Stimulated activated CD4-positive, alpha-beta T cell treated with anti-CD3 and anti-CD28 coated beads, Interleukin-1b, Interleukin-23, amount 100 ng/mL, for 4 hours (primary cell): Measurements from ENCODE around the gene HCK.
A peak's percentile ranks its signal among the peaks of the same experiment; 100 is the strongest.
"Not testable (repeated sequence)": the region's sequence is repeated elsewhere in the genome, so short reads cannot be mapped to it uniquely, and the experiment has no call there.

ENCODE experiments used
- DNase-seq, 2 donors: peaks; one replicate each; pipeline ENCODE4 v3.0.0-alpha.2; 2020; ENCODE audit warnings: low read depth in 2 of 2

HCK gene

GRCh38 chr20:32098786-32099185, 46.7 kb downstream of the HCK start:
- DNase-seq = no peak

- DNase-seq = no peak
These were observed 56.9 kb downstream of the HCK start for GRCh38 chr20:32108814-32109391.

- peak; percentile 78 to 85 for DNase-seq
These were observed 57.5 kb downstream of the HCK start, which contains the start of gene TM9SF4 for GRCh38 chr20:32109392-32110172. TM9SF4 (plus strand) TSS chr20:32109714; CDS start chr20:32109741, 27 bp downstream.

- DNase-seq = no peak
These were observed 58.2 kb downstream of the HCK start for GRCh38 chr20:32110173-32110704.

- DNase-seq = no peak
These were observed 58.7 kb downstream of the HCK start for GRCh38 chr20:32110727-32111126.

GRCh38 chr20:32111156-32111686, 59.2 kb downstream of the HCK start:
- DNase-seq = no peak

GRCh38 chr20:32111753-32112152, 59.7 kb downstream of the HCK start:
- DNase-seq = no peak

GRCh38 chr20:32112841-32113240, 60.8 kb downstream of the HCK start:
- DNase-seq = no peak

- no peak for DNase-seq
These were observed 61.7 kb downstream of the HCK start for GRCh38 chr20:32113591-32114260.

- no peak for DNase-seq
These were observed 62.4 kb downstream of the HCK start for GRCh38 chr20:32114305-32114960.

GRCh38 chr20:32115211-32115767, 63.2 kb downstream of the HCK start:
- no peak for DNase-seq

- DNase-seq = no peak
These were observed 64.1 kb downstream of the HCK start for GRCh38 chr20:32116079-32116521.

GRCh38 chr20:32116796-32117195, 64.8 kb downstream of the HCK start:
- not testable (repeated sequence) for DNase-seq

- not testable (repeated sequence) for DNase-seq
These were observed 66.4 kb downstream of the HCK start for GRCh38 chr20:32118427-32118826.

GRCh38 chr20:32119734-32120133, 67.7 kb downstream of the HCK start:
- no peak for DNase-seq

- not testable (repeated sequence) for DNase-seq
These were observed 69.9 kb downstream of the HCK start for GRCh38 chr20:32121908-32122307.

GRCh38 chr20:32123088-32123487, 71.0 kb downstream of the HCK start:
- DNase-seq = no peak

- no peak for DNase-seq
These were observed 72.9 kb downstream of the HCK start for GRCh38 chr20:32124916-32125454.

GRCh38 chr20:32125506-32125905, 73.5 kb downstream of the HCK start:
- no peak for DNase-seq

GRCh38 chr20:32126919-32127318, 74.9 kb downstream of the HCK start:
- DNase-seq = no peak

- no peak for DNase-seq
These were observed 75.3 kb downstream of the HCK start for GRCh38 chr20:32127347-32127746.
